ENCODE data around the gene CARMIL1.

Gene CARMIL1

GRCh38 chr6:25399885-25400284 lies 120.7 kb downstream of the CARMIL1 start:
- H3K9me3 ChIP-seq (ENCODE audit: control insufficient read depth, low read length): no peaks in the 10 kb centered on the region
- H4K91ac ChIP-seq (ENCODE audit: low read length): no peak overlapping the region
- H2BK15ac ChIP-seq (ENCODE audit: low read depth, poor library complexity, severe bottlenecking): no peak overlapping the region
- no peak overlapping the region for H2BK120ac ChIP-seq (ENCODE audit: low read depth, low read length)
- DNase-seq: no peak
- no peak overlapping the region for H3K4me3 ChIP-seq (ENCODE audit: insufficient read depth in 1 of 2, low read depth in 1 of 2, low read length in 2 of 2)
- H2BK12ac ChIP-seq (ENCODE audit: low read length in 2 of 2): no peak overlapping the region
- no peaks in the 10 kb centered on the region for H3K36me3 ChIP-seq (ENCODE audit: control insufficient read depth in 1 of 2, insufficient read depth in 2 of 2, low read depth in 1 of 2, low read length in 2 of 2)
- H3K27me3 ChIP-seq (ENCODE audit: control insufficient read depth in 1 of 2, insufficient read depth in 1 of 2, low read length in 2 of 2): no peaks in the 10 kb centered on the region
- 91% methylated on average over 4 of the region's 5 CpGs for WGBS
- no peak overlapping the region for H3K9ac ChIP-seq (ENCODE audit: low read length)
- no peak overlapping the region for H4K8ac ChIP-seq (ENCODE audit: low read length)
- H2AFZ ChIP-seq (ENCODE audit: low read depth, low read length): no peak overlapping the region
- H3K4ac ChIP-seq (ENCODE audit: low read depth in 1 of 2, low read length in 2 of 2): no peak overlapping the region
- no peak overlapping the region for H3K18ac ChIP-seq (ENCODE audit: low read depth in 1 of 2, low read length in 2 of 2)
- no peak overlapping the region for H3K4me2 ChIP-seq (ENCODE audit: low read length, poor library complexity, severe bottlenecking)
- peaks cover 4% of the 10 kb centered on the region for H3K4me1 ChIP-seq (ENCODE audit: control insufficient read depth, insufficient read depth, low read depth, low read length)
- H3K14ac ChIP-seq (ENCODE audit: low read length in 2 of 2): no peak overlapping the region
- H3K27ac ChIP-seq (ENCODE audit: low read length, poor library complexity, severe bottlenecking): no peak overlapping the region
- peaks cover 32% of the 10 kb centered on the region for H3K79me1 ChIP-seq (replicated peaks; ENCODE audit: low read length, poor library complexity, severe bottlenecking)
- no peak overlapping the region for H2AK5ac ChIP-seq (ENCODE audit: low read length, severe bottlenecking)
- no peak overlapping the region for H2BK5ac ChIP-seq (ENCODE audit: low read depth, low read length, poor library complexity, severe bottlenecking)
- H3K23ac ChIP-seq (ENCODE audit: low read length in 2 of 2): no peak overlapping the region

- H3K9me3 ChIP-seq (ENCODE audit: control insufficient read depth, low read length): no peaks in the 10 kb centered on the region
- no peak overlapping the region for H3K4me3 ChIP-seq (ENCODE audit: insufficient read depth in 1 of 2, low read depth in 1 of 2, low read length in 2 of 2)
- H3K4me2 ChIP-seq (ENCODE audit: low read length, poor library complexity, severe bottlenecking): no peak overlapping the region
- H2AFZ ChIP-seq (ENCODE audit: low read depth, low read length): no peak overlapping the region
- no peak overlapping the region for H4K8ac ChIP-seq (ENCODE audit: low read length)
- no peak for DNase-seq
- no peaks in the 10 kb centered on the region for H3K36me3 ChIP-seq (ENCODE audit: control insufficient read depth in 1 of 2, insufficient read depth in 2 of 2, low read depth in 1 of 2, low read length in 2 of 2)
- H2BK5ac ChIP-seq (ENCODE audit: low read depth, low read length, poor library complexity, severe bottlenecking): no peak overlapping the region
- H4K91ac ChIP-seq (ENCODE audit: low read length): no peak overlapping the region
- peaks cover 37% of the 10 kb centered on the region for H3K79me1 ChIP-seq (replicated peaks; ENCODE audit: low read length, poor library complexity, severe bottlenecking)
- peaks cover 2% of the 10 kb centered on the region for H3K4me1 ChIP-seq (ENCODE audit: control insufficient read depth, insufficient read depth, low read depth, low read length)
- H3K27ac ChIP-seq (ENCODE audit: low read length, poor library complexity, severe bottlenecking): no peak overlapping the region
- H3K23ac ChIP-seq (ENCODE audit: low read length in 2 of 2): no peak overlapping the region
- no peaks in the 10 kb centered on the region for H3K27me3 ChIP-seq (ENCODE audit: control insufficient read depth in 1 of 2, insufficient read depth in 1 of 2, low read length in 2 of 2)
- no peak overlapping the region for H3K18ac ChIP-seq (ENCODE audit: low read depth in 1 of 2, low read length in 2 of 2)
- H3K4ac ChIP-seq (ENCODE audit: low read depth in 1 of 2, low read length in 2 of 2): no peak overlapping the region
- H2AK5ac ChIP-seq (ENCODE audit: low read length, severe bottlenecking): no peak overlapping the region
- H2BK120ac ChIP-seq (ENCODE audit: low read depth, low read length): no peak overlapping the region
- WGBS: 88% methylated on average over 5 of the region's 5 CpGs
- H2BK15ac ChIP-seq (ENCODE audit: low read depth, poor library complexity, severe bottlenecking): no peak overlapping the region
- H3K14ac ChIP-seq (ENCODE audit: low read length in 2 of 2): no peak overlapping the region
- no peak overlapping the region for H3K9ac ChIP-seq (ENCODE audit: low read length)
- no peak overlapping the region for H2BK12ac ChIP-seq (ENCODE audit: low read length in 2 of 2)
Observed at GRCh38 chr6:25401711-25402110, 122.5 kb downstream of the CARMIL1 start.

DNA sequence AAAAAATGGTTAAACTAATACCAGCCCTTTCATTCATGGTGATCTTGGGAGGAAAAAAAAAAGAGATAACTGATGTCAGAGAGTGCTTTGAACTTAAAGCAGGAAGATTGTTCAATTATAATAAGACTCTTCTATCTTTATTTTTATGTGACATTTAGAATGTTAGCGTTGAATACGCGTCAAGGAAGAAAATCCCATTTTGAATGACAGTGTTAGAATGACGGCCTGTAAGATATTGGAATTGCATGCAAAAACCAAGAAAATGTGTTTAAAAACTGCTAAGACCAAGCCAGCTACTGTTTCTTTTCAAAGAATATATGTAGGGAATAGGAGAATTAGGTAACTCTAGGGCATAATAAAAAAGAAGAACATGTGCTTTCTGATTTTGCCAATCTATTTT lies 123.0 kb downstream of the CARMIL1 start:
- H3K27ac ChIP-seq (ENCODE audit: low read length, poor library complexity, severe bottlenecking): no peak overlapping the region
- no peak overlapping the region for H3K14ac ChIP-seq (ENCODE audit: low read length in 2 of 2)
- H3K9ac ChIP-seq (ENCODE audit: low read length): no peak overlapping the region
- no peak overlapping the region for H2BK12ac ChIP-seq (ENCODE audit: low read length in 2 of 2)
- no peak overlapping the region for H4K8ac ChIP-seq (ENCODE audit: low read length)
- H2BK15ac ChIP-seq (ENCODE audit: low read depth, poor library complexity, severe bottlenecking): no peak overlapping the region
- H3K27me3 ChIP-seq (ENCODE audit: control insufficient read depth in 1 of 2, insufficient read depth in 1 of 2, low read length in 2 of 2): no peaks in the 10 kb centered on the region
- H3K36me3 ChIP-seq (ENCODE audit: control insufficient read depth in 1 of 2, insufficient read depth in 2 of 2, low read depth in 1 of 2, low read length in 2 of 2): no peaks in the 10 kb centered on the region
- H3K4ac ChIP-seq (ENCODE audit: low read depth in 1 of 2, low read length in 2 of 2): no peak overlapping the region
- H2AFZ ChIP-seq (ENCODE audit: low read depth, low read length): no peak overlapping the region
- no peak overlapping the region for H2BK120ac ChIP-seq (ENCODE audit: low read depth, low read length)
- no peak overlapping the region for H4K91ac ChIP-seq (ENCODE audit: low read length)
- H3K4me2 ChIP-seq (ENCODE audit: low read length, poor library complexity, severe bottlenecking): no peak overlapping the region
- H3K4me3 ChIP-seq (ENCODE audit: insufficient read depth in 1 of 2, low read depth in 1 of 2, low read length in 2 of 2): no peak overlapping the region
- H2AK5ac ChIP-seq (ENCODE audit: low read length, severe bottlenecking): no peak overlapping the region
- no peak overlapping the region for H2BK5ac ChIP-seq (ENCODE audit: low read depth, low read length, poor library complexity, severe bottlenecking)
- no peak overlapping the region for H3K23ac ChIP-seq (ENCODE audit: low read length in 2 of 2)
- H3K79me1 ChIP-seq (replicated peaks; ENCODE audit: low read length, poor library complexity, severe bottlenecking): peaks cover 36% of the 10 kb centered on the region
- H3K4me1 ChIP-seq (ENCODE audit: control insufficient read depth, insufficient read depth, low read depth, low read length): peaks cover 2% of the 10 kb centered on the region
- WGBS: 84% methylated on average over 4 of the region's 4 CpGs
- DNase-seq: no peak
- no peaks in the 10 kb centered on the region for H3K9me3 ChIP-seq (ENCODE audit: control insufficient read depth, low read length)
- H3K18ac ChIP-seq (ENCODE audit: low read depth in 1 of 2, low read length in 2 of 2): no peak overlapping the region

GRCh38 chr6:25403150-25403549 lies 124.0 kb downstream of the CARMIL1 start:
- H3K18ac ChIP-seq (ENCODE audit: low read depth in 1 of 2, low read length in 2 of 2): no peak overlapping the region
- no peak overlapping the region for H2AFZ ChIP-seq (ENCODE audit: low read depth, low read length)
- DNase-seq: no peak
- no peaks in the 10 kb centered on the region for H3K36me3 ChIP-seq (ENCODE audit: control insufficient read depth in 1 of 2, insufficient read depth in 2 of 2, low read depth in 1 of 2, low read length in 2 of 2)
- no peak overlapping the region for H2BK15ac ChIP-seq (ENCODE audit: low read depth, poor library complexity, severe bottlenecking)
- no peak overlapping the region for H4K91ac ChIP-seq (ENCODE audit: low read length)
- H3K27me3 ChIP-seq (ENCODE audit: control insufficient read depth in 1 of 2, insufficient read depth in 1 of 2, low read length in 2 of 2): no peaks in the 10 kb centered on the region
- H2BK5ac ChIP-seq (ENCODE audit: low read depth, low read length, poor library complexity, severe bottlenecking): no peak overlapping the region
- H4K8ac ChIP-seq (ENCODE audit: low read length): no peak overlapping the region
- no peak overlapping the region for H2AK5ac ChIP-seq (ENCODE audit: low read length, severe bottlenecking)
- no peaks in the 10 kb centered on the region for H3K9me3 ChIP-seq (ENCODE audit: control insufficient read depth, low read length)
- WGBS: 96% methylated on average over 2 of the region's 2 CpGs
- peaks cover 2% of the 10 kb centered on the region for H3K4me1 ChIP-seq (ENCODE audit: control insufficient read depth, insufficient read depth, low read depth, low read length)
- H2BK12ac ChIP-seq (ENCODE audit: low read length in 2 of 2): no peak overlapping the region
- peaks cover 38% of the 10 kb centered on the region for H3K79me1 ChIP-seq (replicated peaks; ENCODE audit: low read length, poor library complexity, severe bottlenecking)
- no peak overlapping the region for H3K4me3 ChIP-seq (ENCODE audit: insufficient read depth in 1 of 2, low read depth in 1 of 2, low read length in 2 of 2)
- no peak overlapping the region for H3K9ac ChIP-seq (ENCODE audit: low read length)
- no peak overlapping the region for H2BK120ac ChIP-seq (ENCODE audit: low read depth, low read length)
- H3K23ac ChIP-seq (ENCODE audit: low read length in 2 of 2): no peak overlapping the region
- H3K27ac ChIP-seq (ENCODE audit: low read length, poor library complexity, severe bottlenecking): no peak overlapping the region
- H3K4me2 ChIP-seq (ENCODE audit: low read length, poor library complexity, severe bottlenecking): no peak overlapping the region
- no peak overlapping the region for H3K14ac ChIP-seq (ENCODE audit: low read length in 2 of 2)
- H3K4ac ChIP-seq (ENCODE audit: low read depth in 1 of 2, low read length in 2 of 2): no peak overlapping the region
